Measurements from ENCODE around the gene CHCHD6.

- no peak for TF ChIP-seq POLR2A (IDR thresholded peaks at IDR 0.05)
- no peak for TF ChIP-seq CTCF (IDR thresholded peaks at IDR 0.05)
Measured at GRCh38 chr3:126964261-126964660, 260.2 kb downstream of the CHCHD6 start.
